ENCODE results near the gene GNL1. TPM values are rescaled to one million over a fixed set of nuclear protein-coding genes. Genes with fewer than 3 reads are reported as not detected.

The GNL1 gene
- polyA plus RNA-seq, 1 donor (not counting 4 experiments of a cell fraction or from before 2014, with no cell fraction given) = 39.5 TPM

DNA sequence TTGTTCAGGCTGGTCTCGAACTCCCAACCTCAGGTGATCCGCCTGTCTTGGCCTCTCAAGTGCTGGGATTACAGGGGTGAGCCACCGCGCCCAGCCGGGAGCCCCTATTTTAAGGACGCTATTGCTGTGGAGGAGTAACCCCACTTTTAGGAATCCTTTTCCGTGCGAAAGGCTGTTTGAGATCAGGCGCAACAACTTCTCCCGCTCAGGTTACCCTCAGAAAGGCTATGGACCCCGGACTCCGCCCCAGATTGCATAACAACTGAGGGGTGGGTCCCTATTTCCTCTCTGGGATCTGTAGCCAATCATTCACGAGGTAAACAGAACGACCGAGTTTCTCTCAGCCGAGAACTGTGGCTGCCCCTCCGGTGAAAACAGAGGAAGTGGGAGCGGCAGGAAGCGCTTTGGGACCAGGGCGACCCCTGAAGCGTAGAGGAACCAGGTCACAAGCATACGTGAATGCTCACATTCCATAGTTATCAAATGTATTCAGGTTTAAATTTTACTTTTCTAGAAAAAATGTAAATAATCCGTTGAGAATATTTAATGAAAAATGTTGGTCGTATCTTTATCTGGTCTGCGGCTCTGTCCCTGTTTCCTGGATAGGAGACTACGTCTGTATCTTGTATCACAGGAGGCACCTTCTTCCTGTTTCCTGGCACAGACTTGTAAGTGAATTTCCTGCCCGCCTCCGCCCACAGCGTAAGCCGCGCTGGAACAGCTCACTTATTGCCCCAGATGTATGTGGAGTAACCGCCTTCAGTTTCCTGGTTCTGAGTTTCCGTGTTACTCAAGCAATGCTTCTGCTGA lies 40.1 kb downstream of the GNL1 start:
- Histone ChIP-seq H3K27ac (ENCODE audit: control insufficient read depth, insufficient read depth, low read length) (peak overlapping the region; percentile 97), H3K4me1 (ENCODE audit: control insufficient read depth, extremely low read depth, insufficient read depth, low read length) (peaks cover 15% of the 10 kb centered on the region), H4K20me1 (ENCODE audit: control insufficient read depth, extremely low read depth, insufficient read depth, low read length) (no peaks in the 10 kb centered on the region), H3K79me2 (ENCODE audit: control insufficient read depth, insufficient read depth, low read length) (no peaks in the 10 kb centered on the region), H3K4me3 (ENCODE audit: control insufficient read depth in 2 of 3, extremely low read depth in 1 of 3, insufficient read depth in 2 of 3, low read depth in 1 of 3, low read length in 3 of 3) (peak overlapping the region; percentile 41 to 86 (median 74)), H3K9ac (ENCODE audit: control insufficient read depth, extremely low read depth, insufficient read depth, low read length) (peak overlapping the region; percentile 90), H3K9me3 (ENCODE audit: control insufficient read depth, low read depth, low read length) (no peaks in the 10 kb centered on the region), H3K27me3 (ENCODE audit: control insufficient read depth, extremely low read depth, insufficient read depth, low read length) (no peaks in the 10 kb centered on the region), H3K9me1 (ENCODE audit: control insufficient read depth, extremely low read depth, insufficient read depth, low read length) (no peaks in the 10 kb centered on the region), H3K36me3 (ENCODE audit: control insufficient read depth in 2 of 2, extremely low read depth in 1 of 2, insufficient read depth in 2 of 2, low read length in 2 of 2) (no peaks in the 10 kb centered on the region), H2AFZ (ENCODE audit: control insufficient read depth, low read length) (peak overlapping the region; percentile 82), H3K4me2 (ENCODE audit: control insufficient read depth, extremely low read depth, insufficient read depth, low read depth, low read length) (peak overlapping the region; percentile 88)
- DNase-seq (ENCODE audit: low read depth, low spot score) (peak; percentile 68), FAIRE-seq (peak; percentile 75)
- TF ChIP-seq EZH2 (IDR thresholded peaks at IDR 0.05; ENCODE audit: low read length) = no peak
- TF ChIP-seq, protein P1, sequence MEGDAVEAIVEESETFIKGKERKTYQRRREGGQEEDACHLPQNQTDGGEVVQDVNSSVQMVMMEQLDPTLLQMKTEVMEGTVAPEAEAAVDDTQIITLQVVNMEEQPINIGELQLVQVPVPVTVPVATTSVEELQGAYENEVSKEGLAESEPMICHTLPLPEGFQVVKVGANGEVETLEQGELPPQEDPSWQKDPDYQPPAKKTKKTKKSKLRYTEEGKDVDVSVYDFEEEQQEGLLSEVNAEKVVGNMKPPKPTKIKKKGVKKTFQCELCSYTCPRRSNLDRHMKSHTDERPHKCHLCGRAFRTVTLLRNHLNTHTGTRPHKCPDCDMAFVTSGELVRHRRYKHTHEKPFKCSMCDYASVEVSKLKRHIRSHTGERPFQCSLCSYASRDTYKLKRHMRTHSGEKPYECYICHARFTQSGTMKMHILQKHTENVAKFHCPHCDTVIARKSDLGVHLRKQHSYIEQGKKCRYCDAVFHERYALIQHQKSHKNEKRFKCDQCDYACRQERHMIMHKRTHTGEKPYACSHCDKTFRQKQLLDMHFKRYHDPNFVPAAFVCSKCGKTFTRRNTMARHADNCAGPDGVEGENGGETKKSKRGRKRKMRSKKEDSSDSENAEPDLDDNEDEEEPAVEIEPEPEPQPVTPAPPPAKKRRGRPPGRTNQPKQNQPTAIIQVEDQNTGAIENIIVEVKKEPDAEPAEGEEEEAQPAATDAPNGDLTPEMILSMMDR (optimal IDR thresholded peaks at IDR 0.05 in 1 of 3, IDR thresholded peaks at IDR 0.05 in 1 of 3, conservative IDR thresholded peaks at IDR 0.05 in 1 of 3; ENCODE audit: extremely low read depth in 1 of 3, insufficient read depth in 2 of 3, low read length in 3 of 3) = no peak
- dilution Hi-C loops (cut with MboI; ENCODE audit: extremely low pct_ligation_motif_present, low sequenced_read_pairs) = no loop called here

DNA sequence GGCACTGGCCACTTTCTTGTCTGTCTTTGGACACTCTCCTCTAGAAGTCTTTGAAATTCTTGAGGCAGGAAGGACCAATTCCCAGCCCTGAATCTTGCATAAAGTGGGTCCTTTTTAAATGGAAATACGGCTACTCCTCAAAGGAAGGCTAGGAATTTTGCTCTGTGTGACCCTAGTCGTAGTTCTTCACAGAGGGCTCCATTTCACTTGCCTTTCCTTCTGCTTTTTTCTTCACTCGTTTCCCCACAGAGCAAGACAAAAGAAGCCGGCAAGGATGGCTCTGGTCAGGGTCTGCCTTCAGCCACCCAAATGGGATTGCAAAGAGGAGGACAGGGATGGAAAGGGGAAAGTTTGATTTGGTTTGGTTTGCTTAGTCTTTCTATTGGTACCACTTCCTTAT lies 41.2 kb downstream of the GNL1 start:
- H3K4me2 ChIP-seq (ENCODE audit: control insufficient read depth, extremely low read depth, insufficient read depth, low read depth, low read length) = no peak overlapping the region
- no peak overlapping the region for H3K4me3 ChIP-seq (ENCODE audit: control insufficient read depth in 2 of 3, extremely low read depth in 1 of 3, insufficient read depth in 2 of 3, low read depth in 1 of 3, low read length in 3 of 3)
- DNase-seq (ENCODE audit: low read depth, low spot score) = no peak
- H3K36me3 ChIP-seq (ENCODE audit: control insufficient read depth in 2 of 2, extremely low read depth in 1 of 2, insufficient read depth in 2 of 2, low read length in 2 of 2) = no peaks in the 10 kb centered on the region
- H3K9me1 ChIP-seq (ENCODE audit: control insufficient read depth, extremely low read depth, insufficient read depth, low read length) = no peaks in the 10 kb centered on the region
- no peak for FAIRE-seq
- H4K20me1 ChIP-seq (ENCODE audit: control insufficient read depth, extremely low read depth, insufficient read depth, low read length) = no peaks in the 10 kb centered on the region
- H3K27me3 ChIP-seq (ENCODE audit: control insufficient read depth, extremely low read depth, insufficient read depth, low read length) = no peaks in the 10 kb centered on the region
- dilution Hi-C loops (cut with MboI; ENCODE audit: extremely low pct_ligation_motif_present, low sequenced_read_pairs) = no loop called here
- no peak overlapping the region for H3K27ac ChIP-seq (ENCODE audit: control insufficient read depth, insufficient read depth, low read length)
- peaks cover 6% of the 10 kb centered on the region for H3K4me1 ChIP-seq (ENCODE audit: control insufficient read depth, extremely low read depth, insufficient read depth, low read length)
- H3K9me3 ChIP-seq (ENCODE audit: control insufficient read depth, low read depth, low read length) = no peaks in the 10 kb centered on the region
- TF ChIP-seq, protein P1 (optimal IDR thresholded peaks at IDR 0.05 in 1 of 3, IDR thresholded peaks at IDR 0.05 in 1 of 3, conservative IDR thresholded peaks at IDR 0.05 in 1 of 3; ENCODE audit: extremely low read depth in 1 of 3, insufficient read depth in 2 of 3, low read length in 3 of 3) = no peak
- no peak for TF ChIP-seq EZH2 (IDR thresholded peaks at IDR 0.05; ENCODE audit: low read length)
- H3K79me2 ChIP-seq (ENCODE audit: control insufficient read depth, insufficient read depth, low read length) = no peaks in the 10 kb centered on the region
- no peak overlapping the region for H2AFZ ChIP-seq (ENCODE audit: control insufficient read depth, low read length)
- H3K9ac ChIP-seq (ENCODE audit: control insufficient read depth, extremely low read depth, insufficient read depth, low read length) = no peak overlapping the region
